ENCODE results near the gene DEDD. TPM values are rescaled to one million over a fixed set of nuclear protein-coding genes. Genes with fewer than 3 reads are reported as not detected.

Gene DEDD
- total and polyA plus RNA-seq, 2 of the 13 experiments (the other 11 are each of a cell fraction or from before 2014, with no cell fraction given), result 12.6 to 27.8 TPM

GRCh38 chr1:161082483-161082882, 50.0 kb downstream of the DEDD start:
- no peak for ATAC-seq
- Histone ChIP-seq H3K27me3 (ENCODE audit: control insufficient read depth in 1 of 2, insufficient read depth in 2 of 2, low read length in 2 of 2) (peaks cover 0 to 12% of the 10 kb centered on the region in 2 experiments; a peak in 1 of 5 replicates), H3K36me3 (replicated peaks in 1 of 2; ENCODE audit: control insufficient read depth in 1 of 2, insufficient read depth in 2 of 2, low read length in 2 of 2) (no peaks in the 10 kb centered on the region), H3K79me2 (ENCODE audit: insufficient read depth, low read length) (no peaks in the 10 kb centered on the region), H4K20me1 (ENCODE audit: insufficient read depth, low read length) (no peaks in the 10 kb centered on the region), H3K27ac (ENCODE audit: extremely low read length, insufficient read depth, low read length) (no peak overlapping the region), H2AFZ (ENCODE audit: low read length) (no peak overlapping the region), H3K4me2 (ENCODE audit: low read depth, low read length) (no peak overlapping the region), H3K4me3 (replicated peaks in 1 of 3; ENCODE audit: insufficient read depth in 1 of 3, low read depth in 2 of 3, low read length in 3 of 3) (no peak overlapping the region), H3K4me1 (ENCODE audit: insufficient read depth, low read length) (peaks cover 40% of the 10 kb centered on the region), H3K9ac (ENCODE audit: insufficient read depth, low read depth, low read length) (no peak overlapping the region), H3K9me3 (ENCODE audit: low read length) (no peaks in the 10 kb centered on the region)
- ChIA-PET CTCF (ENCODE audit: low intra/inter-chr PET ratio, low total read pairs) (no interaction called here), POLR2A (no interaction called here)
- DNase-seq (ENCODE audit: low spot score), result no peak
- in situ Hi-C loops (cut with HindIII; ENCODE audit: extremely low pct_ligation_motif_present, low pct_unique_long_range_greater_than_20kb) (no loop called here), intact Hi-C loops (cut with micrococcal nuclease; ENCODE audit: unreplicated experiment) (no loop called here)
- TF ChIP-seq PTBP1 (IDR thresholded peaks at IDR 0.05; ENCODE audit: low read depth, low read length, poor library complexity, severe bottlenecking) (no peak), EZH2 (conservative IDR thresholded peaks at IDR 0.05; ENCODE audit: low read depth, low read length) (no peak), ARID3A (IDR thresholded peaks at IDR 0.05; ENCODE audit: low read depth, low read length) (no peak), ARNT2 (CRISPR knock-in tag; IDR thresholded peaks at IDR 0.05; ENCODE audit: low read depth) (no peak), CENPBD1 (CRISPR knock-in tag; IDR thresholded peaks at IDR 0.05; ENCODE audit: borderline replicate concordance, low read depth) (no peak), SUZ12 (IDR thresholded peaks at IDR 0.05; ENCODE audit: low read depth, low read length) (no peak), THAP9 (CRISPR knock-in tag; IDR thresholded peaks at IDR 0.05; ENCODE audit: borderline replicate concordance) (no peak), HOXD1 (CRISPR knock-in tag; IDR thresholded peaks at IDR 0.05) (no peak), ZNF318 (CRISPR knock-in tag; IDR thresholded peaks at IDR 0.05) (no peak)
- FAIRE-seq, result no peak
- no TSS peak for BruUV-seq (replicated peaks)
- WGBS (ENCODE audit: low lambda C conversion rate), result 21% methylated on average over 2 of the region's 2 CpGs

Measured in HepG2 (cell line).